Smooth muscle cell (in vitro differentiated cells): Measurements from ENCODE around the gene CDK17. TPM values are rescaled to one million over a fixed set of nuclear protein-coding genes. Genes with fewer than 3 reads are reported as not detected.

Experiments
- DNase-seq: peaks from one replicate; lab custom pipeline; 2025; ENCODE audit not compliant: unreplicated experiment; lab: John Stamatoyannopoulos, UW
- H2AFZ ChIP-seq: fragments of 200-600 bp; sonication (generic); 2 replicates; pipeline ENCODE4 v1.6.0; 2016; ENCODE audit warnings: antibody characterized with exemption, low read depth, mild to moderate bottlenecking
- H3F3A ChIP-seq: fragments of 200-600 bp; sonication (generic); 2 replicates; pipeline ENCODE4 v1.6.0; 2017; ENCODE audit warnings: antibody characterized with exemption, low read depth
- H3K27ac ChIP-seq: fragments of 200-600 bp; sonication (generic); 2 replicates; pipeline ENCODE4 v1.5.1; 2016; ENCODE audit warnings: low read depth, mild to moderate bottlenecking
- H3K27me3 ChIP-seq: fragments of 200-600 bp; sonication (generic); 2 replicates; pipeline ENCODE4 v1.6.1; 2016; ENCODE audit warnings: low read depth, mild to moderate bottlenecking
- H3K36me3 ChIP-seq: fragments of 200-600 bp; sonication (generic); 2 replicates; pipeline ENCODE4 v1.5.1; 2016; ENCODE audit warnings: low read depth
- H3K4me1 ChIP-seq: fragments of 200-600 bp; sonication (generic); 2 replicates; pipeline ENCODE4 v1.5.1; 2016; ENCODE audit warnings: low read depth
- H3K4me2 ChIP-seq: fragments of 200-600 bp; sonication (generic); 2 replicates; pipeline ENCODE4 v1.6.0; 2016; ENCODE audit warnings: mild to moderate bottlenecking
- H3K4me3 ChIP-seq: fragments of 200-600 bp; sonication (generic); 2 replicates; pipeline ENCODE4 v1.5.1; 2016; ENCODE audit warnings: mild to moderate bottlenecking
- H3K79me2 ChIP-seq: fragments of 200-600 bp; sonication (generic); 2 replicates; pipeline ENCODE4 v1.6.0; 2016; ENCODE audit warnings: low read depth, mild to moderate bottlenecking
- H3K9ac ChIP-seq: fragments of 200-600 bp; sonication (generic); 2 replicates; pipeline ENCODE4 v1.6.0; 2016; ENCODE audit warnings: low read depth
- H3K9me3 ChIP-seq: fragments of 200-600 bp; sonication (generic); replicated peaks from 2 replicates; pipeline ENCODE4 v1.5.1; 2016; ENCODE audit warnings: low read depth
- H4K20me1 ChIP-seq: fragments of 200-600 bp; sonication (generic); 2 replicates; pipeline ENCODE4 v1.6.0; 2016; ENCODE audit warnings: low read depth
- CTCF ChIP-seq: fragments of 200-600 bp; sonication (generic); IDR thresholded peaks from 2 replicates; pipeline ENCODE4 v1.5.1; 2017; ENCODE audit warnings: borderline replicate concordance, mild to moderate bottlenecking, antibody characterized with exemption; ENCODE audit not compliant: insufficient read depth, poor library complexity, severe bottlenecking
- WGBS: methylation state at CpG from one replicate; pipeline ENCODE4 v1.1.7; 2016; ENCODE audit warnings: low lambda C conversion rate; 5-methylcytosine and 5-hydroxymethylcytosine counted together
- polyA plus RNA-seq: library from polyadenylated mRNA; unstranded; fragments of >200 nt; fragmentation: Nextera tagmentation; extraction: Ambion mirVana; gene quantifications from 2 replicates; pipeline ENCODE4 v1.2.1, GENCODE V29; 2016
- total RNA-seq: library from RNA; depleted of rRNA; stranded (reverse); fragments of >200 nt; gene quantifications from 2 replicates; pipeline ENCODE4 v1.2.3, GENCODE V29; 2014

CDK17 gene
- total and polyA plus RNA-seq, 2 experiments from 2014 or later: 16.0 to 49.8 TPM

GRCh38 chr12:96247563-96247962 is 152.7 kb downstream of the CDK17 start:
- Histone ChIP-seq H3K27me3 (no peaks in the 10 kb centered on the region), H3K9me3 (no peaks in the 10 kb centered on the region), H3K4me2 (no peak overlapping the region), H2AFZ (no peak overlapping the region), H3K27ac (no peak overlapping the region), H3K79me2 (peaks cover 37% of the 10 kb centered on the region), H3K4me1 (no peaks in the 10 kb centered on the region), H3K9ac (no peak overlapping the region), H4K20me1 (peaks cover 99% of the 10 kb centered on the region), H3K4me3 (no peak overlapping the region), H3F3A (no peaks in the 10 kb centered on the region), H3K36me3 (peaks cover 3% of the 10 kb centered on the region)
- no peak for TF ChIP-seq CTCF
- WGBS: 87% methylated on average over 13 of the region's 13 CpGs
- no peak for DNase-seq

- Histone ChIP-seq H3K4me3 (no peak overlapping the region), H4K20me1 (peaks cover 99% of the 10 kb centered on the region), H3K27me3 (no peaks in the 10 kb centered on the region), H2AFZ (no peak overlapping the region), H3K9me3 (no peaks in the 10 kb centered on the region), H3K4me2 (no peak overlapping the region), H3K36me3 (no peaks in the 10 kb centered on the region), H3K4me1 (no peaks in the 10 kb centered on the region), H3K9ac (no peak overlapping the region), H3F3A (no peaks in the 10 kb centered on the region), H3K79me2 (peaks cover 38% of the 10 kb centered on the region), H3K27ac (no peak overlapping the region)
- WGBS: 97% methylated on average over 36 of the region's 36 CpGs
- TF ChIP-seq CTCF: no peak
- no peak for DNase-seq
Measured at GRCh38 chr12:96246926-96247505, 153.2 kb downstream of the CDK17 start.

GRCh38 chr12:96244826-96245225 is 155.4 kb downstream of the CDK17 start:
- Histone ChIP-seq H4K20me1 (peaks cover 99% of the 10 kb centered on the region), H3F3A (no peaks in the 10 kb centered on the region), H3K9me3 (no peaks in the 10 kb centered on the region), H3K4me3 (no peak overlapping the region), H3K4me2 (no peak overlapping the region), H3K9ac (no peak overlapping the region), H3K4me1 (peaks cover 7% of the 10 kb centered on the region), H3K36me3 (no peaks in the 10 kb centered on the region), H3K79me2 (peaks cover 47% of the 10 kb centered on the region), H3K27ac (no peak overlapping the region), H3K27me3 (no peaks in the 10 kb centered on the region), H2AFZ (no peak overlapping the region)
- WGBS: 91% methylated on average over 13 of the region's 13 CpGs
- TF ChIP-seq CTCF: no peak
- DNase-seq: no peak

GRCh38 chr12:96242597-96242996 is 157.6 kb downstream of the CDK17 start:
- Histone ChIP-seq H3K4me2 (no peak overlapping the region), H3K4me1 (peaks cover 11% of the 10 kb centered on the region), H3K79me2 (peaks cover 46% of the 10 kb centered on the region), H3K27ac (peak overlapping the region; percentile 6), H3K36me3 (no peaks in the 10 kb centered on the region), H2AFZ (no peak overlapping the region), H3K4me3 (no peak overlapping the region), H3K27me3 (no peaks in the 10 kb centered on the region), H3K9me3 (no peaks in the 10 kb centered on the region), H4K20me1 (peaks cover 100% of the 10 kb centered on the region), H3F3A (peaks cover 8% of the 10 kb centered on the region), H3K9ac (no peak overlapping the region)
- WGBS: 85% methylated on average over 12 of the region's 12 CpGs
- DNase-seq: no peak
- no peak for TF ChIP-seq CTCF
